NB4 (cell line): Measurements from ENCODE around the gene DAB1.

Experiments used
- CTCF ChIP-seq: IDR thresholded peaks from one replicate; pipeline ENCODE4 v1.5.1; 2012; ENCODE audit warnings: low read depth, low read length
- MAX ChIP-seq: IDR thresholded peaks from 2 replicates; pipeline ENCODE4 v1.6.1; 2011; ENCODE audit warnings: low read depth, low read length
- POLR2A ChIP-seq: IDR thresholded peaks from 2 replicates; pipeline ENCODE4 v1.6.1; 2011; ENCODE audit warnings: mild to moderate bottlenecking; ENCODE audit not compliant: insufficient read length; ENCODE audit errors: extremely low read depth

- no peak for TF ChIP-seq MAX
- no peak for TF ChIP-seq POLR2A
- no peak for TF ChIP-seq CTCF
Measured at GRCh38 chr1:57279909-57280666, 143.8 kb downstream of the DAB1 start.
